Keratinocyte (primary cell): Measurements from ENCODE around the gene ATG9B.

ENCODE experiments used
- CTCF ChIP-seq, 3 experiments: IDR thresholded peaks in 1 of 3; conservative IDR thresholded peaks in 1 of 3; optimal IDR thresholded peaks in 1 of 3; 2 replicates in 2 of 3; 3 replicates in 1 of 3; pipeline versions ENCODE3 to v1.5.1; 2011; ENCODE audit warnings: low read length in 3 of 3, mild to moderate bottlenecking in 3 of 3, moderate library complexity in 2 of 3, control low read depth in 1 of 3, inconsistent platforms in 1 of 3; ENCODE audit not compliant: insufficient read depth in 2 of 3; ENCODE audit errors: extremely low read depth in 1 of 3
- EZH2 ChIP-seq: IDR thresholded peaks from one replicate; pipeline ENCODE4 v1.6.1; 2012; ENCODE audit warnings: inconsistent platforms, mild to moderate bottlenecking, low read length, moderate library complexity

DNA sequence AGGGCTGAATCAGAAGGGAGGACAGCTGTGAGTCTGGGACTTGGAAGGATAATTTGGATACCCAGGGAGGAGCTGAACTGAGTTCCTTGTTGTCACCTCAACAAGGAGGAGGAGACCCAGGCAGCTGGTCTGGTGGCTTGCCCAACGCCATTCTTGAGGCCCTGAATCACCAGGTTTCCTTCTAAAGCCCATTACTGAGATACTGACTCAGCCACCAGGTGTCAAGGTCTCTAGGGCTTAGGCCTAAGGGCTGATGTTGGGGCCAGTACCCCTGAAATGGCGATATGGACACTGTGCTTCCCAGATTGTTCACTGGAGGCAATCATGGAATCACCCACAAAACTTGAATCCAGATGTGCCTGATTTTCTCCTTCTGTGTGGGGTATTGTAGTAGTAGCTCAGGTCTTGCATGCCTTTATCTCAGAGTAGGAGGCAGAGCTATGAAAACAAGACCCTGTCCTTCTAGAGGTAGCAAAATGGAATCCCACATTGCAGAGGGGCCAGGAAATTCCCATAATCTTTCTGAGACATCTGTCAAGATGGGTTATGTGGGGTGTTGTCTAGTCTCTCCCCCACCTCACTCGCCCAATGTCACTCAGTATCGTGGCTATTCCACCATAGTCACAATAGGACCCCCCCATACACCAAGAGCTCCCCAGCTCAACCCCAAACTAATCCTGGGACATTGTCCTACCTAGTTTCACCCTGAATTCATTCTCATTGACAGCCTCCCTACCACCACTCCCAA is 1.8 kb upstream of the ATG9B start:
- no peak for TF ChIP-seq CTCF (optimal IDR thresholded peaks at IDR 0.05 in 1 of 3, IDR thresholded peaks at IDR 0.05 in 1 of 3, conservative IDR thresholded peaks at IDR 0.05 in 1 of 3; ENCODE audit: extremely low read depth in 1 of 3, insufficient read depth in 2 of 3, low read length in 3 of 3)
- no peak for TF ChIP-seq EZH2
